Pancreas (tissue), 10 donors: Measurements from ENCODE around the gene TMPRSS11E. TPM values are rescaled to one million over a fixed set of nuclear protein-coding genes. Genes with fewer than 3 reads are reported as not detected.
"Not testable (repeated sequence)": the region's sequence is repeated elsewhere in the genome, so short reads cannot be mapped to it uniquely, and the experiment has no call there.

Source experiments
- ATAC-seq, 4 donors: fragments of 200-7000 bp; cut with Tn5 transposase; one replicate each; pipeline versions ENCODE4 v1.8.0 to v1.9.1; 2020; ENCODE audit warnings: mild to moderate bottlenecking in 4 of 4, moderate library complexity in 4 of 4
- DNase-seq, 6 donors: peaks; one replicate each; pipeline ENCODE4 v3.0.0-alpha.2; 2020
- FAIRE-seq: peaks from 2 replicates; lab custom pipeline; 2012; peaks lifted over from hg19 to GRCh38; lab: Jason Lieb, UNC
- H3K27ac ChIP-seq, 4 donors: fragments of 200-600 bp; sonication (generic); 1 replicate in 3 of 4; 2 replicates in 1 of 4; pipeline versions ENCODE4 v1.5.0 to v1.8.0; 2020
- H3K27me3 ChIP-seq, 4 donors: fragments of 200-600 bp; one replicate each; pipeline ENCODE4 v1.8.0; 2021
- H3K36me3 ChIP-seq, 3 donors: fragments of 200-600 bp; sonication (generic) in 1 of 3; one replicate each; pipeline versions ENCODE4 v1.5.0 to v1.8.0; 2020 to 2021
- H3K4me1 ChIP-seq, 3 donors: fragments of 200-600 bp; one replicate each; pipeline ENCODE4 v1.8.0; 2021
- H3K4me3 ChIP-seq, 4 donors: fragments of 200-600 bp; sonication (generic) in 2 of 4; one replicate each; pipeline versions ENCODE4 v1.5.0 to v1.8.0; 2020 to 2021
- H3K9me3 ChIP-seq, 4 donors: fragments of 200-600 bp; one replicate each; pipeline ENCODE4 v1.8.0; 2021
- WGBS, 2 donors: extraction: QIAGEN DNeasy Blood & Tissue Kit; methylation state at CpG; one replicate each; pipeline ENCODE4 v1.1.7; 2013; 5-methylcytosine and 5-hydroxymethylcytosine counted together
- intact Hi-C, 3 donors: fragments of 100-400 bp; cut with DNase I; formaldehyde crosslinking; loops; one replicate each; pipeline versions ENCODE4 v1.11.1 to v1.14.2; 2022
- polyA plus RNA-seq, 2 donors: library from polyadenylated mRNA; stranded (reverse); fragments of 200-250 nt; gene quantifications; one replicate each; pipeline ENCODE4 v1.2.3, GENCODE V29; 2013
- total RNA-seq, 6 donors: library from RNA; stranded (reverse); fragmentation: NEBNext Ultra II Directional in 4 of 6; extraction: Animal tissue kit (Norgen Biotek cat#: 25700) in 4 of 6; gene quantifications; one replicate each; pipeline versions ENCODE4 v1.2.1 to v1.2.4, GENCODE V29; 2021 to 2023
- TF ChIP-seq, protein P1 (sequence below), 4 donors: fragments of 200-600 bp; sonication (generic) in 3 of 4; IDR thresholded peaks; one replicate each; pipeline versions ENCODE4 v1.5.0 to v1.8.0; 2021; ENCODE audit warnings: antibody characterized with exemption in 4 of 4
- donor health status: healthy with polysubstance abuse.
- donor health status: DM: no; HTN: no; CAD: no; lungs with moderate emphysema.
- donor health status: DM: no; HTN: no; CAD: no.
- donor health status: control.
- donor health status: control.
- donor health status: Bipolar disorder and iron deficiency.
- donor health status: DM: yes; HTN: yes; CAD: no.
- donor health status: DM: no; HTN: no; CAD: no.
- donor health status: DM: no; HTN: no; CAD: no.
- donor health status: DM: yes; HTN: yes; CAD: no.

TMPRSS11E gene
- total and polyA plus RNA-seq, 8 donors = 0.20 to 1.0 (median 0.64) TPM; not detected in 2

DNA sequence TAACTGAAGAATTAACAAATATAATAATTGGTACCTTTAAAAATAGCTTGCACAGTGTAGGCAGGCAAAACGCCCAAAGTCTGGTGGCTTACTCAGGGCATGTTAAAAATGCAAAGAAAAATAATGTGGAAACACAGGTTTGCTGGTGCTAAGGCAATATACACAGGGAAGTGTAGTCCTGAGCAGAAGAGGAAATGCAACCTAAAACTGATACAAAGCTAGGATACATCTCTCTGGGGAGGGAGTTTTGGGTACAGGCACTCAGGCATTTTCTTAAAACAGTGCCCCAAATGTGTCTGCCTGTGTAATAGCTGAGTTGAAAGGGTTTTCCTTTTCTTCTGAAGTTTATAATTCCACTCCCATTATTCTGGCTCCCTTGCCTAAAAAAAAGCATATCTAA, 47.4 kb downstream of the TMPRSS11E start:
- WGBS, 2 donors = 11 to 14% methylated on average over 1 of the region's 1 CpG

DNA sequence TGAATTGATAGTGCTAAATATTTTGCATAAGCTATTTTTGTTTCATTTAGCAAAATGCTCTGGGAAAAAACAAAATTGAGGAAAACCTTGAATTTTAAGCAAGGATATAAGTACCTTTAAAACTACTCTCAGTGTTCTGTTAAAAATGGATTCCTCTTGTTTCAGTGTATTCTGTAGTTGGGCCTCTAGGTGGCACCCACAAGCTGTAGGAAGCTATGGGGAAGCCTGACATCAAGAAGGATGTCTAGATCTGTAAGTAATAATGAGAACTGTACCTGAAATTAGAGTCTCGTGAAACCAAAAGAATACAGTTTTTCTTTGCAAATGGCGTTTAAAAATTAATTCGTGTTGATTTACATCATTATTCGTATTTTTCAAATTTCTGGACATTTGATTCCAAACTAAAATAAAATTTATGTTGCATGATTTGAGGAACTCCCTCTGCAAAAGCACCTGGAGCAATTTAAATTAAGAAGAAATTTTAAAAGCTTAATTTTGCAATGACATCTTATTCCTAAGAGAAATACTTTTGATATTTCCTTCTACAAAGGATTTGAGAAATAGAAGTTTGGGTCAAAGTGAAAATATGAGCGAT, 51.2 kb downstream of the TMPRSS11E start:
- FAIRE-seq = peak; percentile 96
- Histone ChIP-seq H3K9me3 (no peaks in the 10 kb centered on the region), H3K4me1 (peaks cover 0 to 11% (median 3%) of the 10 kb centered on the region in 3 donors), H3K4me3 (peak overlapping the region in 1 of 4 donors; percentile 4), H3K36me3 (no peaks in the 10 kb centered on the region), H3K27ac (no peak overlapping the region), H3K27me3 (no peaks in the 10 kb centered on the region)
- 6 to 7% methylated on average over 5 of the region's 5 CpGs for WGBS, 2 donors
- DNase-seq = peak in 4 of 6 donors; percentile 50 to 77 (median 64)
- TF ChIP-seq, protein P1, sequence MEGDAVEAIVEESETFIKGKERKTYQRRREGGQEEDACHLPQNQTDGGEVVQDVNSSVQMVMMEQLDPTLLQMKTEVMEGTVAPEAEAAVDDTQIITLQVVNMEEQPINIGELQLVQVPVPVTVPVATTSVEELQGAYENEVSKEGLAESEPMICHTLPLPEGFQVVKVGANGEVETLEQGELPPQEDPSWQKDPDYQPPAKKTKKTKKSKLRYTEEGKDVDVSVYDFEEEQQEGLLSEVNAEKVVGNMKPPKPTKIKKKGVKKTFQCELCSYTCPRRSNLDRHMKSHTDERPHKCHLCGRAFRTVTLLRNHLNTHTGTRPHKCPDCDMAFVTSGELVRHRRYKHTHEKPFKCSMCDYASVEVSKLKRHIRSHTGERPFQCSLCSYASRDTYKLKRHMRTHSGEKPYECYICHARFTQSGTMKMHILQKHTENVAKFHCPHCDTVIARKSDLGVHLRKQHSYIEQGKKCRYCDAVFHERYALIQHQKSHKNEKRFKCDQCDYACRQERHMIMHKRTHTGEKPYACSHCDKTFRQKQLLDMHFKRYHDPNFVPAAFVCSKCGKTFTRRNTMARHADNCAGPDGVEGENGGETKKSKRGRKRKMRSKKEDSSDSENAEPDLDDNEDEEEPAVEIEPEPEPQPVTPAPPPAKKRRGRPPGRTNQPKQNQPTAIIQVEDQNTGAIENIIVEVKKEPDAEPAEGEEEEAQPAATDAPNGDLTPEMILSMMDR (IDR thresholded peaks at IDR 0.05) = peak; percentile 58 to 87 (median 79)
- peak; percentile 93 to 100 (median 98) for ATAC-seq
- intact Hi-C loops = loop anchor here in 1 of 3 donors (10.0 kb wide), 1 partner anchor 376 kb away; no protein-coding TSS in a partner anchor

More for the DNA sequence above, 47.4 kb downstream of the TMPRSS11E start:
- ATAC-seq = no peak
- no peaks in the 10 kb centered on the region for H3K9me3 ChIP-seq
- no peaks in the 10 kb centered on the region for H3K27me3 ChIP-seq
- no peak overlapping the region for H3K27ac ChIP-seq
- no peak overlapping the region for H3K4me3 ChIP-seq
- intact Hi-C loops = loop anchor here in 1 of 3 donors (10.0 kb wide), 1 partner anchor 380 kb away; no protein-coding TSS in a partner anchor
- TF ChIP-seq, protein P1 (IDR thresholded peaks at IDR 0.05) = no peak
- no peaks in the 10 kb centered on the region for H3K36me3 ChIP-seq
- no peak for DNase-seq
- no peak for FAIRE-seq
- H3K4me1 ChIP-seq = peaks cover 0 to 11% (median 3%) of the 10 kb centered on the region in 3 donors

DNA sequence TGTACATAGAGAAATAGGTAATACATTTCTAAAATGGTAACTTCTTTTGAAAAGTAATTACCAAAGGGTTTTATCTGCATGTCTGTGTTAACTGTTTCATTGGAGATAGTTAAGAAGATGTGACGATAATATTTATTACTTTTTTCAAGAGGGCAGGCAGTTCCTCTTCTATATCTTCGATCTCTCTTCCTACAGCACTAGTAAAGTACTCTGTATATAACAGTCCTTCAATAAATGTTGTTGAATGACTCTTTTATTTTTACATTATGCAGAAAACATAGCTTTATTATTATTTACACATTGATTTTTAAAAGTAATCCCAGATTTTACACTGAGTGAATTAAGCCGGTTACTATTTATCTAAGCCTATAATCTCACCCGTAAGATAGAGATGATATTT, 51.8 kb downstream of the TMPRSS11E start:
- no peaks in the 10 kb centered on the region for H3K27me3 ChIP-seq
- no peak for FAIRE-seq
- TF ChIP-seq, protein P1 (IDR thresholded peaks at IDR 0.05) = no peak
- WGBS, 2 donors = 24 to 28% methylated on average over 4 of the region's 4 CpGs
- H3K4me1 ChIP-seq = peaks cover 0 to 11% (median 3%) of the 10 kb centered on the region in 3 donors
- H3K9me3 ChIP-seq = no peaks in the 10 kb centered on the region
- DNase-seq = no peak
- no peaks in the 10 kb centered on the region for H3K36me3 ChIP-seq
- H3K4me3 ChIP-seq = peak overlapping the region in 1 of 4 donors; percentile 4
- ATAC-seq = peak in 3 of 4 donors; percentile 43 to 56 (median 52)
- no peak overlapping the region for H3K27ac ChIP-seq
- intact Hi-C loops = loop anchor here in 1 of 3 donors (10.0 kb wide), 1 partner anchor 376 kb away; no protein-coding TSS in a partner anchor

DNA sequence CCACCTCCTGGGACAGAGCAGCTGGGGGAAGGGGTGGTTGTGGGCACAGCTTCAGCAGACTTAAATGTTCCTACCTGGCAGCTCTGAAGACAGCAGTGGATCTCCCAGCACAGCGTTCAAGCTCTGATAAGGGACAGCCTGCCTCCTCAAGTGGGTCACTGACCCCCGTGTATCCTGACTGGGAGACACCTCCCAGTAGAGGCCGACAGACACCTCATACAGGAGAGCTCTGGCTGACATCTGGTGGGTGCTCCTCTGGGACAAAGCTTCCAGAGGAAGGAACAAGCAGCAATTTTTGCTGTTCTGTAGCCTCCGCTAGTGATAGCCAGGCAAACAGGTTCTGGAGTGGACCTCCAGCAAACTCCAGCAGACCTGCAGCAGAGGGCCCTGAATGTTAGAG, 56.2 kb downstream of the TMPRSS11E start:
- not testable (repeated sequence) for ATAC-seq, H3K27me3 ChIP-seq, DNase-seq, H3K36me3 ChIP-seq, FAIRE-seq, H3K4me3 ChIP-seq, H3K27ac ChIP-seq, H3K9me3 ChIP-seq
- peaks cover 0 to 11% (median under 1%) of the 10 kb centered on the region in 3 donors for H3K4me1 ChIP-seq
- intact Hi-C loops = loop anchor here in 1 of 3 donors (5.0 kb wide), 1 partner anchor 669 kb away; no protein-coding TSS in a partner anchor
- WGBS, 2 donors = 87 to 93% methylated on average over 4 of the region's 4 CpGs

DNA sequence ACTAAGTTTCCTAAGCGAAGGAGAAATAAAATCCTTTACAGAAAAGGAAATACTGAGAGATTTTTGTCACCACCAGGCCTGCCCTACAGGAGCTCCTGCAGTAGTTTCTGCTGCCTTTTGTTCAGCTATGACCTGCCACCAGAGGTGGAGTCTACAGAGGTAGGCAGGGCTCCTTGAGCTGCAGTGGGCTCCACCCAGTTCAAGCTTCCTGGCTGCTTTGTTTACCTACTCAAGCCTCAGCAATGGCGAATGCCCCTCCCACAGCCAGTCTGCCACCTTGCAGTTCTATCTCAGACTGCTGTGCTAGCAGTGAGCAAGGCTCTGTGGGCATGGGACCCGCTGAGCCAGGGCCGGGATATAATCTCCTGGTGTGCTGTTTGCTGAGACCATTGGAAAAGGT, 57.6 kb downstream of the TMPRSS11E start:
- not testable (repeated sequence) for ATAC-seq, DNase-seq
- intact Hi-C loops = loop anchor here in 2 of 3 donors (5.0 kb wide), 2 partner anchors 122 to 667 kb away; no protein-coding TSS in a partner anchor

DNA sequence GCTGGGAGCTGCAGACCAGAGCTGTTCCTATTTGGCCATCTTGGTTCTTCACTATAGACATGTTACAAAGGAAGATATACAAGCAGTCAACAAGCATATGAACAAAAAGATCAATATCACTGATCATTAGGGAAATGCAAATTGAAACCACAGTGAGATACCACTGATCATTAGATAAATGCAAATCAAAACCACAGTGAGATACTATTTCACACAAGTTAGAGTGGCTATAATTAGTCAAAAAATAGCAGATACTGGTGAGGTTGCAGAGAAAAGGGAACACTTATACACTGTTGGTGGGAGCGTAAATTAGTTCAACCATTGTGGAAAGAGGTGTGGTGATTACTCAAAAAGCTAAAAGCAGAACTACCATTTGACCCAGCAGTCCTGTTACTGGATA, 58.2 kb downstream of the TMPRSS11E start:
- H3K36me3 ChIP-seq, H3K4me1 ChIP-seq, H3K27ac ChIP-seq, ATAC-seq, DNase-seq, H3K4me3 ChIP-seq, H3K27me3 ChIP-seq, H3K9me3 ChIP-seq, FAIRE-seq: not testable (repeated sequence)
- 92 to 100% methylated on average over 1 of the region's 1 CpG for WGBS, 2 donors
- intact Hi-C loops = loop anchor here in 1 of 3 donors (5.0 kb wide), 1 partner anchor 122 kb away; no protein-coding TSS in a partner anchor

More for the DNA sequence above, 57.6 kb downstream of the TMPRSS11E start:
- H3K9me3 ChIP-seq, H3K36me3 ChIP-seq, H3K4me1 ChIP-seq, H3K4me3 ChIP-seq, H3K27me3 ChIP-seq, FAIRE-seq, H3K27ac ChIP-seq: not testable (repeated sequence)
- 96% methylated on average over 4 of the region's 4 CpGs for WGBS, 2 donors
